Thyroid gland (tissue), 4 donors: ENCODE measurements around the gene TEX19.

Source experiments
- POLR2A ChIP-seq, 2 donors: fragments of 450-650 bp; IDR thresholded peaks; one replicate each; pipeline ENCODE4 v1.6.1; 2017; ENCODE audit warnings: antibody characterized with exemption in 2 of 2, mild to moderate bottlenecking in 2 of 2, moderate library complexity in 1 of 2
- TF ChIP-seq, protein P1 (sequence below), 6 experiments: fragments of 200-600 bp in 3 of 6; fragments of 450-650 bp in 3 of 6; sonication (generic) in 3 of 6; IDR thresholded peaks; one replicate each; pipeline ENCODE4 v1.5.1; 2016 to 2019; ENCODE audit warnings: antibody characterized with exemption in 6 of 6, mild to moderate bottlenecking in 2 of 6, inconsistent platforms in 1 of 6, moderate library complexity in 1 of 6

DNA sequence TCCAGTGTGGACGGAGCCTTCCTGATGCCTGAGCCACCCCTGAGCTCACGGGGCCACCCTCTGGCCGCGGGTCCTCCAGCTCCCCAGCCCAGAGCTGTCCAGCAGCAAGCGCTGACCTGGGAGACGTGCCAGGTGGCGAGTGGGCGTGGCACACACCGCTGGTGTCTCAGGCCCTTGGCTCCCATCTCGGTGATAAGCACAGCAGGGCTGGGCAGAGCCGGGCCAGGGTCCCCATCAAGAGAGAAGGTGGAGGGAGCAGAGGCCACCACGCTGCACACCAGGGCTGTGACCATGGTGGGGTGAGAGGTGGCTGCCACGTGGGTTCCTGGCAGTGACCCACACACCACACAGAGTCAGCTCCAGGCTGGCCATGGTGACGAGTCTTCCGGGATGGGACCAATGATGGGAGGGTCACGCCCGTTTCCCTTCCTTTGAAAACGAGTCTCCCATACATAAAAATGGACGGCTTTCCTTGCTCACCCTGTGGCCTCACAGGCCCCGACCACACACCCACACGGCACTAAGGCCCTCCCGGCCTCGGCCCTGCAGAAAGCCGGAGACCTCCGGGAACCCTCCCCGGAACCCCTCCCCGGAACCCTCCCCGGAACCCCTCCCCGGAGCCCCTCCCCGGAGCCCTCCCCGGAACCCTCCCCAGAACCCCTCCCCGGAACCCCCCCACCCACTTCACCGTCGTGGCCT lies 29.3 kb downstream of the TEX19 start:
- TF ChIP-seq, protein P1, sequence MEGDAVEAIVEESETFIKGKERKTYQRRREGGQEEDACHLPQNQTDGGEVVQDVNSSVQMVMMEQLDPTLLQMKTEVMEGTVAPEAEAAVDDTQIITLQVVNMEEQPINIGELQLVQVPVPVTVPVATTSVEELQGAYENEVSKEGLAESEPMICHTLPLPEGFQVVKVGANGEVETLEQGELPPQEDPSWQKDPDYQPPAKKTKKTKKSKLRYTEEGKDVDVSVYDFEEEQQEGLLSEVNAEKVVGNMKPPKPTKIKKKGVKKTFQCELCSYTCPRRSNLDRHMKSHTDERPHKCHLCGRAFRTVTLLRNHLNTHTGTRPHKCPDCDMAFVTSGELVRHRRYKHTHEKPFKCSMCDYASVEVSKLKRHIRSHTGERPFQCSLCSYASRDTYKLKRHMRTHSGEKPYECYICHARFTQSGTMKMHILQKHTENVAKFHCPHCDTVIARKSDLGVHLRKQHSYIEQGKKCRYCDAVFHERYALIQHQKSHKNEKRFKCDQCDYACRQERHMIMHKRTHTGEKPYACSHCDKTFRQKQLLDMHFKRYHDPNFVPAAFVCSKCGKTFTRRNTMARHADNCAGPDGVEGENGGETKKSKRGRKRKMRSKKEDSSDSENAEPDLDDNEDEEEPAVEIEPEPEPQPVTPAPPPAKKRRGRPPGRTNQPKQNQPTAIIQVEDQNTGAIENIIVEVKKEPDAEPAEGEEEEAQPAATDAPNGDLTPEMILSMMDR (IDR thresholded peaks at IDR 0.05): no peak
- TF ChIP-seq POLR2A (IDR thresholded peaks at IDR 0.05): no peak
